Activated naive CD8-positive, alpha-beta T cell (primary cell): ENCODE measurements around the gene RASA1.

Experiments used
- H3K27ac Mint-ChIP-seq: one replicate; pipeline ENCODE4 v1.8.0; 2021; ENCODE audit warnings: mixed read lengths
- H3K27me3 Mint-ChIP-seq: one replicate; pipeline ENCODE4 v1.8.0; 2021; ENCODE audit warnings: mixed read lengths
- H3K36me3 Mint-ChIP-seq: one replicate; pipeline ENCODE4 v1.8.0; 2021; ENCODE audit warnings: mixed read lengths
- H3K4me1 Mint-ChIP-seq: one replicate; pipeline ENCODE4 v1.8.0; 2021; ENCODE audit warnings: low read depth, mixed read lengths
- H3K4me3 Mint-ChIP-seq: one replicate; pipeline ENCODE4 v1.8.0; 2021; ENCODE audit warnings: mild to moderate bottlenecking, mixed read lengths
- H3K9me3 Mint-ChIP-seq: one replicate; pipeline ENCODE4 v1.8.0; 2021; ENCODE audit warnings: low read depth, mixed read lengths

Gene RASA1

DNA sequence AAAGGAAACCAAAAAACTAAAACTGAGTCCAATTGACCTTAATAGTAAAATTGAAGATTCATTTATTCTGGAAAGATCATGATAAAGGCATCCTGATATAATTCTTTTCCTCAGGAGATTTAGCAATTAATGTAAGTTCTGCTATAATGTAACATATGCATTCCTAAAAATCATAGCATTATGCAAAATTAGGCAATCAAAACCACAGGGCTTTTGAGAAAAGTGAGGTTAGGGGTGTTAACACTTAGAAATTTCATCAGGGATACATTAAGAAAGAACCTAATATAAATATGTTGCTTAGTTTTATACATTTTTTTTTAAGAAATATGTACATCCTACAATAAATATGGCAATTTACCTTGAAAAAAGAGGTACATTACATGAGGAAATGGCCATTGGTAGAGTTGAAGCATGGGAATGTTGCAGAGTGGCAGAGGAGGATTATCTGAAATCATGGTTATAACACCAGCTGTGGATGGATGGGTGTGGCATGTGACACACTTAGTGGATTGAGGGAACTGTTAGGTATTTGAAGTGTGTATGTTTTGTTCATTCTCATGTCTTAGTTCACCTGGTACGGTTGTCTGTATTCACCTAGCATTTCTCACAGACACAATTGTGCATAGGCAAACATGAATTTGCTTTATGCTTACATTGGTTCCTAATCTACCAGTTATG, 94.0 kb downstream of the RASA1 start:
- Mint-ChIP-seq H3K4me1 (peaks cover 39% of the 10 kb centered on the region), H3K27me3 (no peaks in the 10 kb centered on the region), H3K9me3 (no peaks in the 10 kb centered on the region), H3K27ac (no peak overlapping the region), H3K36me3 (peaks cover 5% of the 10 kb centered on the region), H3K4me3 (no peak overlapping the region)

DNA sequence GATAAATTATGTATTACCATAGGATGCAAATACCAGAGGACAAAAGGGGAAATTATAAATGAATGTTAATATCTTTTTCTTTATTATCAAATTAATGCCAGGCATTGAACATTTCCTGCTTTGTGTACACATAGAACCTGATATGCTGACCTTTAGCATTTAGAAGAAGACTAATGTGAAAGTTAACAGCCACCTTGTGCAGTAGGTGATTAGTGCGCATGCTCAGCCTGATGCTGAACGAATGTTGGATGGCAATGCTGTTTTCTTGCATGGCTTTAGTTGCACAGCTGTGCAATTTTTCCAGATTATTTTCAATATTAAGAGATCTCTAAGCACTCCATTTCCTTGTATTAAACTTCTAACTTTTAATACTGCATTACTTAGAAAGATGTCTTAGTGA, 99.6 kb downstream of the RASA1 start:
- Mint-ChIP-seq H3K4me1 (peaks cover 26% of the 10 kb centered on the region), H3K4me3 (no peak overlapping the region), H3K27me3 (no peaks in the 10 kb centered on the region), H3K9me3 (no peaks in the 10 kb centered on the region), H3K27ac (no peak overlapping the region), H3K36me3 (peaks cover 7% of the 10 kb centered on the region)

DNA sequence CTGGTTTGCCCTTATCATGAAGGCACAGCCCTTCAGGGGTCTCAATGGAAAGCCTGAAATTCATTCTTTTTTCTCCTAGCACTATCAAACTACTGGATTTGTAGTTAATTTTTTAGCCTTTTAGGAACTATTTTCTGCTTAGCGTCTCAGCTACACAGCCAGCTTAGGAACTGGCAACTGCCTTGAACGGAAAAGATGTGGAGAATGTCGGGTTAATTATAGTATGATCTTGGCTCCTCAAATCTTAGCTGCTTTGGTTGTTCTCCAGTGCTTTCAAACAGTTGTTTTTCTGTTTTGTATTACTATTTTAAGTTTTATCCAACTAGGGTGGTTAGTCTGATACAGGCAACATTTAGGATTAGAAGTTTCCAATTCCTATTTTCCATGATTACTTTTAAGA, 100.9 kb downstream of the RASA1 start:
- Mint-ChIP-seq H3K27me3 (no peaks in the 10 kb centered on the region), H3K4me1 (peaks cover 21% of the 10 kb centered on the region), H3K9me3 (no peaks in the 10 kb centered on the region), H3K4me3 (no peak overlapping the region), H3K27ac (no peak overlapping the region), H3K36me3 (peaks cover 7% of the 10 kb centered on the region)

DNA sequence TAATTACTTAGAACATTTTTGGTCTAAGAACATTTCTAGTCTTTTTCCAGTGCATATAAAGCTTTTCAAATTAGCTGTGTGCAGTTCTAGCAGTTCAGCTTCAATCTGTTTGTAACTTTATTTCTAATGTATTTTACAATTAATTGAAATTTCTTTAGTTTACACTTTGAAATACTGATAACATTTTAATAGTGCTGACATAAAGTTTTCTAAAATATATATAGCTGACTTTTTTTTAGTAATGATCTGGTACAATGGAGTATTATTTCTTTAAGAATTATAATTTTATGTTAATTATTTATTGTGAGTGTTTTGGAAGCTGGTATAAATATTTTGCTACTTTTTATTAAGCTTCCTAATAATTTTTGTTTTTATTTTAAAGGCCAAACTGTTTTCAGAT, 101.7 kb downstream of the RASA1 start:
- Mint-ChIP-seq H3K4me3 (no peak overlapping the region), H3K4me1 (peaks cover 13% of the 10 kb centered on the region), H3K27me3 (no peaks in the 10 kb centered on the region), H3K9me3 (no peaks in the 10 kb centered on the region), H3K27ac (no peak overlapping the region), H3K36me3 (peaks cover 5% of the 10 kb centered on the region)

DNA sequence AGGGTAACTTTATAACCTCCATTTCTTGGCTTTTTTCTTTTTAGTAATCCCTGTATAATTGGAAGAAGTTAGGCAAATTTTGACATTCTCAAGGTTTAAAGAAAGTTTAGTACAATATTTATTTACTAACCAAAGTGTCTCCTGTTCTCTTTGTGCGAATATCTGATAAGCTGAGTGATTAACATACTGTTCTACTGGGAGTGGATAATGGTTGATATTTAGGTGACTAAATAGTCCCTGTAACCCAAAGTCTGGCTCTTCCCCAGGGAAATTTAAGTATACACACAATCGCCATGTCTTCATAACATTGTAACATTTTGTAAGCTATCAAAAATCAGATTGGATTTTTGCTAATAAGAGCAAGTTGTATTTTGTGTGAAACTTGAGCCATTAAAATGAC, 105.0 kb downstream of the RASA1 start:
- Mint-ChIP-seq H3K36me3 (peaks cover 7% of the 10 kb centered on the region), H3K9me3 (no peaks in the 10 kb centered on the region), H3K27me3 (no peaks in the 10 kb centered on the region), H3K4me1 (no peaks in the 10 kb centered on the region), H3K27ac (peak overlapping the region; percentile 11), H3K4me3 (no peak overlapping the region)

DNA sequence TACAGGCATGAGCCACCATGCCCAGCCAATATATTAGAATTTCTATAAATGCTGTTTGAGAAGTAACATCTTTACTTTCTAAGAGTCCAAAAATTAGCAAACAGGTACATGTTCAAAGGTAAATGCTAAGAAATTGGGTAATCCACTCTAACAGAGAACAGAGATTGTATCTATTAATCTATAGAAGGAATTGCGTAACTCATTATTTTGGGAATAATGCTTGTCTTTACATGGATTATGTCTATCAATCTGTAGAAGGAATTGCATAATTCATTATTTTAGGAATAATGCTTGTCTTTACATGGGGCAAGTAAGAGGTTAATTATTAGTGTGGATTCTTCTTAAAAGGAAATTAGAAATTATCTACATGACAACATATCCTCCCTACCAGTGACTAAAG, 114.5 kb downstream of the RASA1 start:
- Mint-ChIP-seq H3K27me3 (no peaks in the 10 kb centered on the region), H3K4me1 (peaks cover 8% of the 10 kb centered on the region), H3K4me3 (no peak overlapping the region), H3K36me3 (peaks cover 5% of the 10 kb centered on the region), H3K27ac (no peak overlapping the region), H3K9me3 (no peaks in the 10 kb centered on the region)

DNA sequence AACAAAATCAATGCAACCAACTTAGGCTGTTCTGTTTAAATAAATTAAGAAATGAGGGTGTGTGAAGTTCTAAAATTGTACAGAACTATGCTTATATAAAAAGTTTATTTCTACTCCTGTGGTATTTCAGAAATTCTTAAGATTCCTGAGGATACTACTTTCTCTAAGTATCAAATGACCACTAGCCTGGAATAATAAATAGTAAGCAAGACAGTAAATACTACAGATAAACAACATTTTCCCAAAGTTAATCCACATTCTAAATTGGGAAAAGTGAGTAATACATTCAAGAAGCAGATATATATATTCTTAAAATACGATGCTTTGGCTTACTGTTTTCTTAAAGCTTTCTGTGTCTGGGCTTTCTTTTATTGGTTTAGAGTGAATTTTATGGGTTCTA, 115.5 kb downstream of the RASA1 start:
- Mint-ChIP-seq H3K27ac (no peak overlapping the region), H3K4me1 (peaks cover 8% of the 10 kb centered on the region), H3K4me3 (no peak overlapping the region), H3K36me3 (peaks cover 5% of the 10 kb centered on the region), H3K9me3 (no peaks in the 10 kb centered on the region), H3K27me3 (no peaks in the 10 kb centered on the region)

DNA sequence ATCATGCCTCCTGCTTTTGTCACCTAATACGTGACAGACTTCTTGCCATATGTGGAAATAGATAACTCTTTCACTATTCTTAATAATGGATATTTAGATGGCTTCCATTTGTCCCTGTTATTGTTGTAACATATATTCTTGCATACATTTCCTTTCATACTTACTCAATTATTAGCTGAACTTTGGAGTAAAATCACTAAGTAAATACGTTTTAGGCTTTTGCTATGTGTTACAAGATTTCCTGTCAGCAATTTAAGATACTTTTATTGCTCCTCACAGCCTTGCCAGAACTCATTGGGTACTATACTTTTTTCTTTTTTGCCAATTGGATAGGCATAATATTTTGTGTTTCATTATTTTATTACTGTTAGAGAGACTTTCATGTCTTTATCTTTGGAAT, 118.1 kb downstream of the RASA1 start:
- H3K4me3 Mint-ChIP-seq = no peak overlapping the region
- no peaks in the 10 kb centered on the region for H3K27me3 Mint-ChIP-seq
- peaks cover 17% of the 10 kb centered on the region for H3K4me1 Mint-ChIP-seq
- peak overlapping the region; percentile 42 for H3K27ac Mint-ChIP-seq
- H3K9me3 Mint-ChIP-seq = no peaks in the 10 kb centered on the region
- H3K36me3 Mint-ChIP-seq = no peaks in the 10 kb centered on the region

DNA sequence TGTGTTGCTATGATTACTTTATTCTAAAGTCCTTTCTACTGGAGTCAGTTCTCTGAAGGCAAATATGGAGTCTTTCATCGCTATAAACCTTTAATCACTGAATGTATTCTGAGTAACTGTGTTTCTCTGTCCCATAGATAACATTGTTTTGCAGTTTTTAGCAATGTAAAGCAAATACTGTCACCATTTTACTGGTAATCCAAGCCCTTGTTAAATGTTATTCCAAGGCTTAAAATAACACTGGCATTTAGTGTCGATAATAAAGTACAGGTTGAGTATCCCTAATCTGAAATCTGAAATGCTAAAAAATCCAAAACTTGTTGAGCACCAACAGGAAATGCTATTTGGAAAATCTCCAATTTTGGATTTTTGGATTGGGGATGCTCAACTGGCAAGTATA, 120.4 kb downstream of the RASA1 start:
- H3K36me3 Mint-ChIP-seq = peaks cover 3% of the 10 kb centered on the region
- peak overlapping the region; percentile 61 for H3K27ac Mint-ChIP-seq
- H3K4me1 Mint-ChIP-seq = peaks cover 19% of the 10 kb centered on the region
- H3K4me3 Mint-ChIP-seq = no peak overlapping the region
- H3K9me3 Mint-ChIP-seq = no peaks in the 10 kb centered on the region
- no peaks in the 10 kb centered on the region for H3K27me3 Mint-ChIP-seq

DNA sequence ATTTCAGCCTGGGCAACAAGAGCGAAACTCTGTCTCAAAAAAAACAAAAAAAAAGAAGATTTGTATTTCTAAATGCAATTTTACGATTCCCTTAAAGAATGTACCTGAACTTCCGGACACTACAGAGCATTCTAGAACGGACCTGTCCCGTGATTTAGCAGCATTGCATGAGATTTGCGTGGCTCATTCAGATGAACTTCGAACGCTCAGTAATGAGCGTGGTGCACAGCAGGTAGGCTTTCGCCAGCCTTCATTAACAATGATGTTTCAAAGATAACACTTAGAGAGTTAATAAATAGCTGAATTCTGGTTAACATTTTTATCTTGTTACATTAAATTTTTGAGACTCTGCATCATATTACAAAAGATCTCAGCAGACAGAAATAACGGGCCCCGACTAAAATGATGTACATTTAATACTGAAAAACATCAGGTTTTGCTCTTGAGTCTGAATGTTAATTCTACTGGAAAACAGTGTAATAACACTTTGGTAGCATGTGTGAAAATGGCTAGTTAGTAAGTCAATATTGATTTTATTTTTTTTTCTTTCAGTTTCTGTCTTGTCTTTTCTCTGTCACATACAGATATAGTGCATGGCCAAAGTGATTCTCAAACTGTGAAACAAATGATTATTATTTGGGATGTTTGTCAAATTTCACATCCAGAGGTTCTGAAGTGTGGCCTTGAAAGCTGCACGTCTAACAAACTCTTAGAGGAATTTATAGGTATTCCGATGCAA, 121.8 kb downstream of the RASA1 start:
- Mint-ChIP-seq H3K4me3 (no peak overlapping the region), H3K36me3 (peaks cover 6% of the 10 kb centered on the region), H3K27me3 (no peaks in the 10 kb centered on the region), H3K4me1 (peaks cover 20% of the 10 kb centered on the region), H3K9me3 (no peaks in the 10 kb centered on the region), H3K27ac (peak overlapping the region; percentile 86)

DNA sequence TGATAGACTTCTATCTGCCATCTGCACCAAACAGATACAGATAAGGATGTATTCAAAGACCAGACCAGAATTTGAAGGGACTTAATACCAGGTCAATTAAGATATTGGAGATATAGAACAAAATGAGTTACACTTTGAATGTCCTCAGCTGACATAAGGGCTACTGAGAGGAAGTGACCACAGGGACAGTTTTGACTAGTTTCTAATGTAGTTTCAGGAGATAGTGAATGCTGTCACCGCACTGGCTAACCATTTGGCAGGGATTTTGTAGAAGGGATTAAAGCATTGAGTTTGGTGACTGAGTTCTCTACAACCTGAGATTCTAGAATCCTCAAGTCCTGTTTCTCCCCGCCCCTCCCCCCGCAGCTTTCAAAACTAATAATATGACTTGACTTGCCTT, 122.4 kb downstream of the RASA1 start:
- peaks cover 22% of the 10 kb centered on the region for H3K4me1 Mint-ChIP-seq
- peak overlapping the region; percentile 86 for H3K27ac Mint-ChIP-seq
- no peaks in the 10 kb centered on the region for H3K27me3 Mint-ChIP-seq
- H3K36me3 Mint-ChIP-seq = peaks cover 7% of the 10 kb centered on the region
- no peaks in the 10 kb centered on the region for H3K9me3 Mint-ChIP-seq
- H3K4me3 Mint-ChIP-seq = no peak overlapping the region

DNA sequence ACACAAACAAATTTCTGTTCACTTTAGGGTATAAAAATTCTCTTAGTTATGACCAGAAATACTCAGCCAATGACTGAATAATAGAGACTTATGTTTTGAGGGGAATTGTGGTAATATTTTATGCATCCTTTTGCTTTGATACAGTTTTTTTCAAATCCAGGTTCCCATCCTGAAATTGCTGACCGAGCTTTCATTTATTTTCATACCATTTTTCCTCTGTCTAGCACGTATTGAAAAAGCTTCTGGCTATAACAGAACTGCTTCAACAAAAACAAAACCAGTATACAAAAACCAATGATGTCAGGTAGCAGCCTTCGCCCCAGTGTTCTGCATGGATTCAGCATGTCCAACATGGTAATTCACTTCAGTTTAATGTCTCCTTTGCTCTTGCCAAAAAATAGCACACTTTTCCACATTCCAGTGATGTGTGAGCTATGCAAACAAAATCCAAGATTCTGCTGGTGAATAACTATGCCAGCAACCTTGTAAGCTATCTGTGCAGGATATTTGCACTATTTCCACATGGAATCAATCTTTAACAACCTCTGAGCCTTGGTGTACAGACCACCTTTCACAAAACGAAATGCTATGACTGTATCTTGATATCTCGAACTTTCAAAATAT, 123.0 kb downstream of the RASA1 start:
- Mint-ChIP-seq H3K4me3 (no peak overlapping the region), H3K27me3 (no peaks in the 10 kb centered on the region), H3K36me3 (peaks cover 7% of the 10 kb centered on the region), H3K4me1 (peaks cover 24% of the 10 kb centered on the region), H3K27ac (peak overlapping the region; percentile 34), H3K9me3 (no peaks in the 10 kb centered on the region)

DNA sequence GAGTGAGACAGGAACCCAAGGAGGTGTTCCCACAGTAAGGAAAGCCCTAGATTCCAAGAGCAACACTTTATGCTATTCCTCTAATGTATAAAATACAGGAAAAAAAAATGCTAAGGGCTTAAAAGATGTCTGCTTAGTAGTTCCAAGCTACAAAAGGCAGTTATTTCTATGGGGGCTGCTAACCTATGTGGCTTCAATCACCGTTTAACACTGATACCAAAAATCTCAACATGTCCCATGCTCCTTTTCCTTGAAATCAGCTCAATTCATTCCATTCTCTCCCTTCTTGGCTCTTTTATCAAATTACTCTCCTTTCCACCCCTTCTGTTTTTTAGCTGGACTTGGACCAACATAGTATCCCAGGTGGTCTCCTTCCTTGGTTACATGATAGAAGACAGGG, 124.5 kb downstream of the RASA1 start:
- Mint-ChIP-seq H3K4me3 (no peak overlapping the region), H3K4me1 (peaks cover 27% of the 10 kb centered on the region), H3K9me3 (no peaks in the 10 kb centered on the region), H3K27me3 (no peaks in the 10 kb centered on the region), H3K27ac (peak overlapping the region; percentile 78), H3K36me3 (peaks cover 7% of the 10 kb centered on the region)

DNA sequence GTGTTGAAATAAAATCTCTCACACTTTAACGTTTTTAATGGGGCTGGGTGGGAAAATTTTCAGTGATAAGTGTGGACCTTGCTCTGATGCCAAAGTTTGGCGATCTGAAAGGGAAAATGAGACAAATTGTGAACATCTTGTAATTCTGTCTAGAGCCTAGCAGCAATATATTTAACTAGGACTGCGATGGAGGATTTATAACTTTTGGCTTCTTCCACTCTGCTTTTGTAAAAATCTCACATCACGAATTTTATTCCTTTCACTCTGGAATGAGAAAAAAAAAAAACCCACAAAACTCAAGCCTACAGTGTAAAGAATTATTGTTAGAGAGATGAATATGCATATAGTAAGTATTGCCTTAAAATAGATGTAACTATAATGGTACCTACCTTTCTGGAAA, 125.1 kb downstream of the RASA1 start:
- H3K9me3 Mint-ChIP-seq = no peaks in the 10 kb centered on the region
- no peaks in the 10 kb centered on the region for H3K27me3 Mint-ChIP-seq
- H3K27ac Mint-ChIP-seq = peak overlapping the region; percentile 78
- peaks cover 7% of the 10 kb centered on the region for H3K36me3 Mint-ChIP-seq
- no peak overlapping the region for H3K4me3 Mint-ChIP-seq
- H3K4me1 Mint-ChIP-seq = peaks cover 28% of the 10 kb centered on the region

DNA sequence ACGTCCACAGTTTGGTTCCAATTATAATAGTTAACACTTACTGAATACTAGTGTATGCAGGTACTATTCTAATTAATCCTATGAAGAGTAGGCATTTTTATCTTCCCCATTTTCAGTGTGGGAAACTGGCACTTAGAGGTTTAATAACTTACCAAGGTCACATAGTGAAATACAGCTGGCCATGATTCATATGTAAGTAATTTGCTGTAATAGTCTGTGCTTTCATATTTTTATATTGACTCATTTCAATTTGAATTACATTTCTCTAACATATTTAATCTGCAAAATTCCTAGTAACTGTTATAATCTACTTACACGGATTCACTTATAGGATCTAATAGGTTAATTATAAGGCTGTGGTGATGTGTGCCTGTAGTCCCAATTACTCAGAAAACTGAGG, 125.6 kb downstream of the RASA1 start:
- Mint-ChIP-seq H3K27ac (peak overlapping the region; percentile 41), H3K4me1 (peaks cover 31% of the 10 kb centered on the region), H3K4me3 (no peak overlapping the region), H3K9me3 (no peaks in the 10 kb centered on the region), H3K36me3 (peaks cover 7% of the 10 kb centered on the region), H3K27me3 (no peaks in the 10 kb centered on the region)
